PC-9 (cell line): ENCODE results near the gene AICDA. TPM values are rescaled to one million over a fixed set of nuclear protein-coding genes. Genes with fewer than 3 reads are reported as not detected.

Experiments used
- BruUV-seq: library from RNA; stranded (reverse); fragments of 400-500 nt; replicated peaks from 2 replicates; lab custom pipeline; 2021; lab: Mats Ljungman, UMichigan
- CTCF ChIA-PET: fragments of 300-600 bp; sonication (Branson Sonifier 250); formaldehyde crosslinking; loops from one replicate; lab custom pipeline; 2022; ENCODE audit warnings: antibody characterized with exemption; lab: Charles Lee
- POLR2A ChIA-PET: fragments of 300-600 bp; sonication (Branson Sonifier 250); formaldehyde crosslinking; loops from one replicate; lab custom pipeline; 2022; ENCODE audit warnings: antibody characterized with exemption; ENCODE audit not compliant: unreplicated experiment; lab: Charles Lee
- DNase-seq, 2 experiments: peaks; one replicate each; pipeline versions ENCODE4 v3.0.0 to v3.0.0-alpha.2; 2015 to 2022; ENCODE audit warnings: mixed read lengths in 1 of 2
- H2AFZ ChIP-seq: fragments of 200-600 bp; sonication (generic); 2 replicates; pipeline ENCODE4 v1.8.1; 2017; ENCODE audit warnings: antibody characterized with exemption
- H3F3A ChIP-seq: fragments of 200-600 bp; sonication (generic); 2 replicates; pipeline ENCODE4 v1.8.1; 2017; ENCODE audit warnings: antibody characterized with exemption, mild to moderate bottlenecking, low read depth; ENCODE audit not compliant: insufficient read depth
- H3K27ac ChIP-seq: fragments of 200-600 bp; sonication (generic); 2 replicates; pipeline ENCODE4 v1.6.1; 2016; ENCODE audit warnings: mixed run types
- H3K27me3 ChIP-seq: fragments of 200-600 bp; sonication (generic); 2 replicates; pipeline ENCODE4 v1.6.1; 2016; ENCODE audit warnings: low read depth, mixed run types; ENCODE audit not compliant: insufficient read depth
- H3K36me3 ChIP-seq: fragments of 200-600 bp; sonication (generic); 2 replicates; pipeline ENCODE4 v1.6.1; 2016; ENCODE audit warnings: low read depth, mixed run types
- H3K4me1 ChIP-seq: fragments of 200-600 bp; sonication (generic); replicated peaks from 2 replicates; pipeline ENCODE4 v1.6.1; 2016; ENCODE audit warnings: mixed run types; ENCODE audit not compliant: insufficient read depth
- H3K4me2 ChIP-seq: fragments of 200-600 bp; sonication (generic); 2 replicates; pipeline ENCODE4 v1.6.1; 2017; ENCODE audit warnings: mixed run types
- H3K4me3 ChIP-seq: fragments of 200-600 bp; sonication (generic); 2 replicates; pipeline ENCODE4 v1.6.1; 2016; ENCODE audit warnings: mixed run types
- H3K79me2 ChIP-seq: fragments of 200-600 bp; sonication (generic); 2 replicates; pipeline ENCODE4 v1.6.1; 2017; ENCODE audit warnings: low read depth, mixed run types
- H3K9me2 ChIP-seq: fragments of 200-600 bp; sonication (generic); 2 replicates; pipeline ENCODE4 v1.8.1; 2017; ENCODE audit warnings: mild to moderate bottlenecking; ENCODE audit not compliant: insufficient read depth
- H3K9me3 ChIP-seq: fragments of 200-600 bp; sonication (generic); 2 replicates; pipeline ENCODE4 v1.8.1; 2016; ENCODE audit warnings: low read depth; ENCODE audit not compliant: insufficient read depth
- H4K20me1 ChIP-seq: fragments of 200-600 bp; sonication (generic); 2 replicates; pipeline ENCODE4 v1.8.1; 2017; ENCODE audit not compliant: insufficient read depth
- CTCF ChIP-seq: fragments of 200-600 bp; sonication (generic); conservative IDR thresholded peaks from 2 replicates; pipeline ENCODE4 v1.6.1; 2017; ENCODE audit warnings: mixed run types, antibody characterized with exemption, mild to moderate bottlenecking, moderate library complexity
- EZH2 ChIP-seq: fragments of 200-600 bp; sonication (generic); IDR thresholded peaks from 2 replicates; pipeline ENCODE4 v1.8.0; 2017; ENCODE audit warnings: antibody characterized with exemption, low read depth
- intact Hi-C: fragments of 100-400 bp; cut with micrococcal nuclease; formaldehyde crosslinking; loops from one replicate; pipeline ENCODE4 v1.10.0; 2022; ENCODE audit not compliant: unreplicated experiment
- total RNA-seq: library from RNA; stranded (reverse); gene quantifications from 2 replicates; pipeline ENCODE4 v1.2.3, GENCODE V29; 2021

The AICDA gene
- total RNA-seq, 1 experiment from 2014 or later, result not detected

- Histone ChIP-seq H3K4me2 (no peak overlapping the region), H3K4me3 (no peak overlapping the region), H3F3A (no peaks in the 10 kb centered on the region), H3K79me2 (no peaks in the 10 kb centered on the region), H2AFZ (no peak overlapping the region), H3K36me3 (no peaks in the 10 kb centered on the region), H4K20me1 (no peaks in the 10 kb centered on the region), H3K4me1 (no peaks in the 10 kb centered on the region), H3K9me3 (no peaks in the 10 kb centered on the region), H3K27me3 (no peaks in the 10 kb centered on the region; the same call in 1 of the 2 replicates), H3K27ac (no peak overlapping the region), H3K9me2 (no peaks in the 10 kb centered on the region)
- no TSS peak for BruUV-seq
- POLR2A ChIA-PET, result no interaction called here
- DNase-seq, result no peak
- CTCF ChIA-PET, result no interaction called here
- intact Hi-C loops, result no loop called here
- no peak for TF ChIP-seq CTCF
Observed at GRCh38 chr12:8556531-8557097, 56.0 kb downstream of the AICDA start.

GRCh38 chr12:8554451-8555195 lies 58.0 kb downstream of the AICDA start:
- no TSS peak for BruUV-seq
- no peaks in the 10 kb centered on the region for H3K79me2 ChIP-seq
- H3K36me3 ChIP-seq, result no peaks in the 10 kb centered on the region
- H3K27ac ChIP-seq, result no peak overlapping the region
- TF ChIP-seq EZH2, result no peak
- no peak for TF ChIP-seq CTCF
- no peak overlapping the region for H3K4me3 ChIP-seq
- H3F3A ChIP-seq, result no peaks in the 10 kb centered on the region
- H3K4me1 ChIP-seq, result no peaks in the 10 kb centered on the region
- H3K9me2 ChIP-seq, result no peaks in the 10 kb centered on the region
- peak in 1 of 2 experiments; percentile 5 for DNase-seq
- intact Hi-C loops, result no loop called here
- no peaks in the 10 kb centered on the region for H3K9me3 ChIP-seq
- no peaks in the 10 kb centered on the region for H4K20me1 ChIP-seq
- no peak overlapping the region for H2AFZ ChIP-seq
- no peak overlapping the region for H3K4me2 ChIP-seq
- ChIA-PET CTCF (interaction anchor here (0.6 kb wide), 1 partner anchor 11 kb away, joined by 7 read pairs; no protein-coding TSS in a partner anchor), POLR2A (interaction anchor here (0.5 kb wide), 1 partner anchor 8 kb away, joined by 3 read pairs; no protein-coding TSS in a partner anchor)
- no peaks in the 10 kb centered on the region for H3K27me3 ChIP-seq

DNA sequence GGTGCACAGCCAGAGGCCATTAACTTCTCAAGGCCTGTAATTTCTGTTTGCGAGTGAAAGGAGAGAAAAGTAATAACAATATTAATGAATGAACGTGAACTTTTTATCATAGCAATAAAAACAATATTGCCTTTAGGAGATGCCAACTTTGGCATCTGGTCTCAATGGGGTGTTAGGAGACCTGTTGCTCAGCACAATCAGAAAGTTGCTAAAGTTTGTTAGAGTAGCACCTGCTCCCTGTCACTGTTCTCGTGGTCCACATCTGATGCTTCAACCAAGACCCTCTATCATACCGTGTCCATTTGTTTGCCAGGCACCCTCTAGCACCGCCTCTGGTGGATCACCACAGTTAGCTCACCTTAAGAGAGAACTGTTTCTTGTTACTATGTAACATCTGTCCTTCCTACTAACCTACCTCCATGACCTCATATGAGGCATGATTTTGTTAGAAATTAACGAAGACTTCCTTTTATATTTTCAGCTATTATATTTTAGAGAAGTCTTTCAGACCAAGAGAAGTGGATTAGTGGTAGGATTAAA lies 59.5 kb downstream of the AICDA start:
- POLR2A ChIA-PET, result no interaction called here
- no TSS peak for BruUV-seq
- no peak for TF ChIP-seq EZH2
- no peak for TF ChIP-seq CTCF
- Histone ChIP-seq H2AFZ (no peak overlapping the region), H3K9me2 (no peaks in the 10 kb centered on the region), H3F3A (no peaks in the 10 kb centered on the region), H3K4me3 (no peak overlapping the region), H4K20me1 (no peaks in the 10 kb centered on the region), H3K27me3 (no peaks in the 10 kb centered on the region), H3K36me3 (no peaks in the 10 kb centered on the region), H3K9me3 (no peaks in the 10 kb centered on the region), H3K79me2 (no peaks in the 10 kb centered on the region), H3K27ac (no peak overlapping the region), H3K4me1 (no peaks in the 10 kb centered on the region), H3K4me2 (no peak overlapping the region)
- intact Hi-C loops, result no loop called here
- no peak for DNase-seq
- CTCF ChIA-PET, result no interaction called here

Other genes starting within 250 kb of the AICDA start
- not detected in 2 replicates for gene CLEC6A, start 156.9 kb downstream of the AICDA start, total RNA-seq
- gene CLEC4D, start 99.4 kb downstream of the AICDA start, total RNA-seq, result not detected in 2 replicates
- gene CLEC4E, start 72.0 kb downstream of the AICDA start, total RNA-seq, result not detected in 2 replicates
- 14.6 and 18.9 TPM in 2 replicates for gene MFAP5, start 50.0 kb upstream of the AICDA start, total RNA-seq
- 56.9 and 64.8 TPM in 2 replicates for gene RIMKLB, start 85.1 kb upstream of the AICDA start, total RNA-seq
- 15.2 and 17.3 TPM in 2 replicates for gene A2ML1, start 209.8 kb upstream of the AICDA start, total RNA-seq